NCI-H1436 (cell line): ENCODE measurements around the gene WDR76.
"Not testable (repeated sequence)": the region's sequence is repeated elsewhere in the genome, so short reads cannot be mapped to it uniquely, and the experiment has no call there.

Experiments
- DNase-seq: peaks from one replicate; lab custom pipeline; 2025; lab: John Stamatoyannopoulos, UW

Gene WDR76

GRCh38 chr15:43821505-43821904 lies 5.3 kb upstream of the WDR76 start:
- no peak for DNase-seq

GRCh38 chr15:43824302-43825246 lies 2.2 kb upstream of the WDR76 start, which contains the start of gene MFAP1:
Gene MFAP1 (minus strand): TSS chr15:43824690. CDS start chr15:43824569, 121 bp downstream.
- peak; percentile 96 for DNase-seq

- DNase-seq, result not testable (repeated sequence)
Observed at GRCh38 chr15:43825305-43825704, 1.5 kb upstream of the WDR76 start.

GRCh38 chr15:43826029-43826507 lies 734 bp upstream of the WDR76 start:
- no peak for DNase-seq

- DNase-seq, result no peak
Observed at GRCh38 chr15:43828061-43828657, 1.4 kb downstream of the WDR76 start.

GRCh38 chr15:43829951-43830540 lies 3.2 kb downstream of the WDR76 start:
- not testable (repeated sequence) for DNase-seq

- DNase-seq, result not testable (repeated sequence)
Observed at GRCh38 chr15:43830691-43831275, 4.0 kb downstream of the WDR76 start.

- not testable (repeated sequence) for DNase-seq
Observed at GRCh38 chr15:43831519-43832052, 4.8 kb downstream of the WDR76 start.

GRCh38 chr15:43832485-43832884 lies 5.7 kb downstream of the WDR76 start:
- not testable (repeated sequence) for DNase-seq

- DNase-seq, result no peak
Observed at GRCh38 chr15:43845421-43845820, 18.6 kb downstream of the WDR76 start.

- DNase-seq, result no peak
Observed at GRCh38 chr15:43851251-43851650, 24.4 kb downstream of the WDR76 start.

- no peak for DNase-seq
Observed at GRCh38 chr15:43852607-43853006, 25.8 kb downstream of the WDR76 start.

- no peak for DNase-seq
Observed at GRCh38 chr15:43854801-43855200, 28.0 kb downstream of the WDR76 start.

GRCh38 chr15:43859546-43859945 lies 32.7 kb downstream of the WDR76 start:
- DNase-seq, result no peak

GRCh38 chr15:43866636-43867035 lies 39.8 kb downstream of the WDR76 start:
- not testable (repeated sequence) for DNase-seq

- DNase-seq, result no peak
Observed at GRCh38 chr15:43867096-43867495, 40.3 kb downstream of the WDR76 start.

GRCh38 chr15:43868406-43868805 lies 41.6 kb downstream of the WDR76 start:
- DNase-seq, result peak; percentile 79

GRCh38 chr15:43871835-43872234 lies 45.0 kb downstream of the WDR76 start:
- DNase-seq, result no peak

- DNase-seq, result peak; percentile 42
Observed at GRCh38 chr15:43872416-43873020, 45.7 kb downstream of the WDR76 start.

GRCh38 chr15:43873651-43874050 lies 46.8 kb downstream of the WDR76 start:
- DNase-seq, result no peak

- DNase-seq, result no peak
Observed at GRCh38 chr15:43876872-43877271, 50.1 kb downstream of the WDR76 start.
